Middle frontal gyrus (tissue), 1 donor: ENCODE data around the gene CHMP1B.
A peak's percentile ranks its signal among the peaks of the same experiment; 100 is the strongest.
"Not testable (repeated sequence)": the region's sequence is repeated elsewhere in the genome, so short reads cannot be mapped to it uniquely, and the experiment has no call there.

Source experiments
- DNase-seq: peaks from one replicate; pipeline ENCODE4 v3.0.0-alpha.2; 2015; ENCODE audit warnings: low spot score; ENCODE audit errors: extremely low spot score

Gene CHMP1B

GRCh38 chr18:11866764-11867163, 15.6 kb downstream of the CHMP1B start:
- DNase-seq = no peak

GRCh38 chr18:11868230-11868629, 17.0 kb downstream of the CHMP1B start:
- no peak for DNase-seq

DNA sequence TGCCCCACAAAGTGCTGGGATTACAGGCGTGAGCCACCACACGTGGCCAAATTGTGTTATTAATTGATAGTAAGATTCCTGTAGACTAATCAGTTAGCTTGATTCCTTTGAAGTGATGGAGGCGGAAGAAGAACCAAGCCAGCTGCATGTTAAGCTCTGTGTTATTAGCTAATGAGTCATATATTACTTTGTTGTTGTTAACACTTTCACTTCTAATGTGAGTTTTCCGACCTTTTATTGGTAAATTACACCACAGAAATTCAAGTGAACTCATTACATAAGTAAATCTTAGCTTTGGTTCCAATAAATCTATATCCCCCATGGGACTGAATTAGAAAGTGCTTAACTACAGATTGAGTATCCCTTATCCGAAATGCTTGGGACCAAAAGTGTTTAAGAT, 20.3 kb downstream of the CHMP1B start:
- DNase-seq = no peak

- no peak for DNase-seq
Measured at GRCh38 chr18:11872479-11873136, 21.4 kb downstream of the CHMP1B start.

DNA sequence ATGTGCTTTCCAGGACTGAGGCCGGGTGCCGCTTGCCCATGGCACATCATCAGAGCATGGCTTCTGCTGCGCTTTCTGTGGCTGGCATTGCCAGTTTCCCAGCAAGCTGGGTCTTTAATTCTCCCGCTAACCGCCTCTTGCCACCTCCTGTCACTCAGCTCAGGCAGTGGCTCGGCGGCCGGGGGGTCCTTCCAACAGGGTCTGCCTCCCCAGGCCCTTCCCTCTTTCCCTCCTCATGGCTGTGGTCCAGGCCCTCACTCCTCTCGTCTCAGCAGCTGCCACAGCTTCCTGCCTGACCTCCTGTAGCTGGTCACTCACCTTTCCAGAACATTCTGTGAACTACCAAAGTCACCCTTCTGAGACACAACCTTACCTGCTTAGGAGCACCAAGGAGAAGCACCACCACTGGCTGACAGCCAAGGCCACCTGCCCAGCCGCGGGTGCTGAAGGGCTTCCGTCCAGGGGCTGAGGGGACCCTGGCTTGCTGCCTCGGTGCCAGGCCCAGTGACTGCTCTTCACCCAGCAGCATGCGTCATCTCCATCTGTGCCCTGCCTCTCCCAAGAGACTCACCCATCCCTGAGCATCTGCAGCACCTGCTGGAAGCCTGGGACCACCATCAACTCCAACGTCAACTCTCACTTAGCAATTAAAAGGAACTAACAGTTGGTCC, 22.6 kb downstream of the CHMP1B start:
- no peak for DNase-seq

DNA sequence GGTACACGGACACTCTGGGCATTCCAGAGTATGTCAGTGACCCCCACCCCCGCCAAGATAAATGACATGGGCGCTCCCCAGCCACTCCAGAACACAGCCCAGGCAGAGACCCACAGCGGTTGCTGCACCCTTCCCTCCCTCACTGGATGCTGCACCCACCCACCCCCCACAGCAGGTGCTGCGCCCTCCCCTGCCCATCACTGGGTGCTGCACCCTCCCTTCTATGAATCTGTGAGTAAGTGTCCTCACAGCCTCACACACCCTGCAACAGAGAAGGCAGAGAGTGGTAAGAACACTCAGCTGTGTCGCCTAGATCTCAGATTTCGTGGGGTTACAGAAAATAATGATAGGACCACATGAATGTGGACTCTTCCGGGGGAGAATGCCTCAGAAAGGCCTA, 23.5 kb downstream of the CHMP1B start:
- no peak for DNase-seq

DNA sequence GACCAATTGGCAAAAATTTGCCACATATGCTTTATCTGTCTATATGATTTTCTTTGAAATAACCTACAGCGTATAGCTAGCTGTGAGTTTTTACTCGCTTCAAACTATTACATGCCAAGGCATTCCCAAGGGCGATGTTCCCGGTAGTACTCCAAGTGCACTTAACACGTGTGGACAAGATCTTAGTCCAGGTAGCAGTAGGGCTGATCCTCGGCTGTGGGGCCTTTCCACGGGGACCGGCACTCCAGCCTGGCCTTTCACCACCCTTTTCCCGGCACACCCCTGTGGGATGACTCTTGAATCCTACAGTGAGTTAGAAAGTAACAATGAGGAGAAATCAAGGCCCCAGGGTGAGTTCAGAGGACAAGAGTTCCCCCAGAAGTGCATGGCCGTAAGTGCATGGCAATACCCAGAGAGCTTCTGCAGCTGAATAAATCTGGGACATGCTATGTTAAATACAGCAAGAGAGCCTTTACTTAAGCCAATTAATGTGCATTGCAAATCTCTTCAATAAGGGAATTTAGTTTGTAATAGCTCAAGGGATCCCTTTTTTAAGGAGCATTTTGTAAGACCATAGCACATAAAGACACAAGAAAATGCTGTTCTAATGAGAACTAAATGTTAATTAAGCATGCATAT, 26.4 kb downstream of the CHMP1B start:
- DNase-seq = no peak

- DNase-seq = no peak
Measured at GRCh38 chr18:11880586-11881304, 29.5 kb downstream of the CHMP1B start.

DNA sequence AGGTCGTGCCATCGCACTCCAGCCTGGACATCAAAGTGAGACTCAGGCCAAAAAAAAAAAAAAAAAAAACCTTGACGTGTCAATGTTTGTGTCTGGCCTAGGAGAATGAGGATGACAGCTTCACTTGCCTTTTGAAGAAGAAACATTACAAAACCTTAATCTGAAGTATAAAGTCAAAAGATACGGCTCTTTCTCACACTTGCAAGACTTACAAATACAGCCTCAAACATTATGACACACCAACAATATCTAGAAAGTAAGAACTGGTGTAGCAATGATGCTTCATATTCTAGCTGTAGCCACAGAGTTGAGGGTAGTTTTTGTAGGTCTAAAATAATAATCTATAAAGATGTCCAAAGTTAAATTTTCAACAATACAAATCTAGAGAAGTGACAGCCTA, 31.4 kb downstream of the CHMP1B start:
- no peak for DNase-seq

GRCh38 chr18:11883153-11883552, 31.9 kb downstream of the CHMP1B start:
- no peak for DNase-seq

GRCh38 chr18:11884396-11885030, 33.3 kb downstream of the CHMP1B start:
- DNase-seq = no peak

GRCh38 chr18:11885278-11885947, 34.2 kb downstream of the CHMP1B start:
- no peak for DNase-seq

DNA sequence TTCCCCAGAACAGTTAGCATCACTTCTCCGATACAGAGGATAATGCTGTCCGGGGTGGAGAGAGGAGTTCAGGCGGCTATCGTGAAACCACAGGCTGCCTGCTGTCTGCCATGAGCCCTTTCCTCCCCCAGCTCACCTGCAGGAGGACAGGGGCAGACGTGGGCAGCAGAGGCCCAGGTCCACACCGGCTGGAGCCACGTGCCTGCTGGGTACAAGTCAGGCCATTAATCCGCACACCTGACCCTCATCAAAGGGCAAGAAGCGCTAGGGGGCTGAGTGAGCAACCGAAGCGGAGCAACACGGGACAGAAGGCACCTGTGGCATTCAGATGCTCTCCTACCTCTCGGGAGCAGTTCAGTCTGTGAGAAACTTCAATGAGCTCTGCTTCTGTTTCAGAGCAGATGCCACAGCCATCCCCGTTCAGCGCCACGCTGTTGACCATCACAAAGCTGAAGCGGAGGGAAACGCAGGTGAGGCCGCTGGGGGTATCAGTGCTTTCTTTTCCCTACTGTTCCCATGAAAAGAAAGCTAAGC, 35.4 kb downstream of the CHMP1B start:
- DNase-seq = no peak

GRCh38 chr18:11887328-11888128, 36.3 kb downstream of the CHMP1B start:
- DNase-seq = no peak

DNA sequence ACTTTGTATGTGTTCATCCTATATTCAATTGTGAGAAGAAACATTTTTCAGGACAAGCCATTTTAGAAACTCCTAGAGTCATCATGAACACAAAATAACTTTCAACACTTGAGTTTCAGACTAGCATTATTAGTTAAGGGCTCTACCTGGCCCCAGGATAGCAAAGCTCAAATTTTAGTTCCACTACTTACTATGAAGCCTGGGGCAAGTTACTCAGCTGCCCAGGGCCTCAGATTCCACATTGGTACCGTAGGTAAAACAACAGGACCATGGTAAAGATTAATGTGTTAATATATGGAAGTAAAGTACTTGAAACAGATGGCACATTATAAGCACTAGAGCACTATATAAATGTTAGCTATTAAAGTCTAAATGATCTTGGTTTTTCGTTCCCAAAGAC, 37.5 kb downstream of the CHMP1B start:
- DNase-seq = no peak

GRCh38 chr18:11889284-11889683, 38.1 kb downstream of the CHMP1B start:
- DNase-seq = no peak

GRCh38 chr18:11891737-11892136, 40.5 kb downstream of the CHMP1B start:
- no peak for DNase-seq

DNA sequence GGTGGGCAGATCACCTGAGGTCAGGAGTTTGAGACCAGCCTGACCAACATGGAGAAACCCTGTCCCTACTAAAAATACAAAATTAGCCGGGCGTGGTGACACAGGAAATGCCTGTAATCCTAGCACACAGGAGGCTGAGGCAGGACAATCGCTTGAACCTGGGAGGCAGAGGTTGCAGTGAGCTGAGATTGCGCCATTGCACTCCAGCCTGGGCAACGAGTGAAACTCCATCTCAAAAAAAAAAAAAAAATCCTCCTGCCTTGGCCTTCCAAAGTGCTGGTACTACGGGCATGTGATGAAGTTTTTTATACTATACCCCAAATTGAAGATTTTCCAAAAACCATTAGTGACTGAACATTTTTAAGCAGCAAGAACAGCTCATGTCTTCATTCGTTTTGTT, 41.2 kb downstream of the CHMP1B start:
- DNase-seq = not testable (repeated sequence)

- no peak for DNase-seq
Measured at GRCh38 chr18:11897781-11898180, 46.6 kb downstream of the CHMP1B start.

GRCh38 chr18:11899063-11899462, 47.9 kb downstream of the CHMP1B start:
- DNase-seq = peak; percentile 33
